ENCODE data around the gene FBXL19. TPM values are rescaled to one million over a fixed set of nuclear protein-coding genes. Genes with fewer than 3 reads are reported as not detected.

FBXL19 gene
- total RNA-seq, 1 donor from 2014 or later: 35.9 TPM

- DNase-seq: peak; percentile 96
- Mint-ChIP-seq H3K4me3 (peak overlapping the region; percentile 100), H3K27me3 (no peaks in the 10 kb centered on the region), H3K36me3 (ENCODE audit: low read depth) (peaks cover 5% of the 10 kb centered on the region), H3K9me3 (no peaks in the 10 kb centered on the region), H3K4me1 (peaks cover 29% of the 10 kb centered on the region), H3K27ac (peak overlapping the region; percentile 100)
- intact Hi-C loops (cut with micrococcal nuclease): loop anchor here (1.0 to 2.0 kb wide), 12 partner anchors 20 to 271 kb away; partner anchors contain the start of genes CFAP119, FBRS, KAT8 and PRR14
These were observed 1.5 kb upstream of the FBXL19 start for GRCh38 chr16:30921748-30922419.

GRCh38 chr16:30922420-30922959 lies 882 bp upstream of the FBXL19 start:
- H3K27me3 Mint-ChIP-seq: no peaks in the 10 kb centered on the region
- H3K4me1 Mint-ChIP-seq: peaks cover 29% of the 10 kb centered on the region
- H3K36me3 Mint-ChIP-seq (ENCODE audit: low read depth): peaks cover 5% of the 10 kb centered on the region
- H3K27ac Mint-ChIP-seq: peak overlapping the region; percentile 100
- intact Hi-C loops (cut with micrococcal nuclease): loop anchor here (1.0 to 2.0 kb wide), 11 partner anchors 20 to 272 kb away; partner anchors contain the start of genes CFAP119, FBRS, KAT8 and PRR14
- peak overlapping the region; percentile 100 for H3K4me3 Mint-ChIP-seq
- peak; percentile 100 for DNase-seq
- H3K9me3 Mint-ChIP-seq: no peaks in the 10 kb centered on the region

DNA sequence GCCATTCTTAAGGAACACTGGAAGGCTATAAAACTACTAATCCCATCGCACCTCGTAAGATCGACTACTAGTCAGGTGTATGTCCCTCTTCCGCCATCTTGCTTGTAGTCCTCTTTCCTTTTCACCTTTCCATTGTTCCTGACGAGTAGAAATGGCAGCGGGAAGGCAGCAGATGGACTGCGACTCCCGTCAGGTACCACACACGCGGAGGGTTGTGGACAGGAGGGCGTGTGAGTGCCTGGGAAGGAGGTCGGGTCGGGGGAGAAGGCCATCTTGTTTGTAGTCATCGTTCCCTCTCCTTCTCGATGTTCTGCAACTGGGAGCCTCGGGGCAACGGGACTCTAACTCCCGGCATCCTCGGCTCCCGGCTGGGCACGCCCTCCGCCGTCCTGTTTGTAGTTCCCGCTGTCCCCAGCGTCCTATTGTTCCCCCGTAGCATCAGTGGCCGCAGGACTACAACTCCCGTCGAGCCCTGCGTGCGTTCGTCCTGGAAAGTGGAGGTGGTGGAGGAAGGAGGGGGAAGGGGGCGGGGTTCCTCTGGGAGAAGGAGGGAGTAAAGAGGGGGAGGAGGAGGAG lies 324 bp upstream of the FBXL19 start:
- Mint-ChIP-seq H3K9me3 (no peaks in the 10 kb centered on the region), H3K27ac (peak overlapping the region; percentile 100)
- intact Hi-C loops (cut with micrococcal nuclease): loop anchor here (1.0 to 2.0 kb wide), 15 partner anchors 19 to 272 kb away; partner anchors contain the start of genes CFAP119, FBRS, KAT8 and PRR14

GRCh38 chr16:30924076-30924912 lies 922 bp downstream of the FBXL19 start:
- Mint-ChIP-seq H3K4me3 (peak overlapping the region; percentile 88), H3K27me3 (no peaks in the 10 kb centered on the region), H3K9me3 (no peaks in the 10 kb centered on the region), H3K36me3 (ENCODE audit: low read depth) (peaks cover 9% of the 10 kb centered on the region), H3K27ac (peak overlapping the region; percentile 73), H3K4me1 (peaks cover 29% of the 10 kb centered on the region)
- intact Hi-C loops (cut with micrococcal nuclease): no loop called here
- DNase-seq: peak; percentile 70

More for the DNA sequence above, 324 bp upstream of the FBXL19 start:
- Mint-ChIP-seq H3K4me1 (peaks cover 29% of the 10 kb centered on the region), H3K4me3 (peak overlapping the region; percentile 100), H3K36me3 (ENCODE audit: low read depth) (peaks cover 8% of the 10 kb centered on the region), H3K27me3 (no peaks in the 10 kb centered on the region)
- peak; percentile 99 for DNase-seq

DNA sequence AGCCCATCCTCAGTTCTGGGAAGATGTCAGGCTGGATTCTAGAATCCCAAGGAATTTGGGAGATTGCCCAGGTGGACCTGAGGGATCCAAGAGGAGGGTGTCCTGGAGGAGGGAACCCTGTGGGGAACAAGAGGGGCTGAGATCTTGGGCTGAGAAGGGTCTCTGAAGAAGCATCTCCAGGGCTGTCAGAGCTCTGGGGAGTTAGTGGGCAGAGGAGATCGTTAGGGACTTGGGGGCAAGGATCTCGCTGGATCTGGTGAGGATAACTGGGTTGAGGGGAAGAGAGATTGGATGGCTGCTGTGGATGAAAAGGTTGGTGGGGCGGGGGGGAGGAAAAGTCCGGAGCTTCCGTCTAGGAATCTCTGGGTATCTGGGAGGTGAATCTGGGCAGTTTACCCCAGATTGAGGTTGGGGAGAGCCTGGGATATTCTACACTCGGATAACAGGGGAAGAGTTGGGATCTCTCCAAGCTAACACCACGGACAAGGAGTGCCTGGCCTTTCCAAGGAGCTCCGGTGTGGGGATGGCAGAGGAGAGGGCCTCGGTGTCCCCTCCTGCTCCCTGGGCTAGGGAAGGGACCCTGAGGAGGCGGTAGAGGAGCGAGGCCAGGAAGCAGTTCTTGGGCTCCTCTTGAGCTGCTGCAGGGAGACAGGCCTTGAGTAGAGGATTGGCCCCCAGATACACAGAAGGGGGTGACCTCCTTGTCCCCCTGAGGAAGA lies 1.7 kb downstream of the FBXL19 start:
- intact Hi-C loops (cut with micrococcal nuclease): no loop called here
- no peak for DNase-seq
- no peaks in the 10 kb centered on the region for H3K9me3 Mint-ChIP-seq
- H3K36me3 Mint-ChIP-seq (ENCODE audit: low read depth): peaks cover 9% of the 10 kb centered on the region
- peak overlapping the region; percentile 88 for H3K4me3 Mint-ChIP-seq
- H3K4me1 Mint-ChIP-seq: peaks cover 29% of the 10 kb centered on the region
- H3K27me3 Mint-ChIP-seq: no peaks in the 10 kb centered on the region
- H3K27ac Mint-ChIP-seq: peak overlapping the region; percentile 32

GRCh38 chr16:30925632-30925987 lies 2.2 kb downstream of the FBXL19 start:
- intact Hi-C loops (cut with micrococcal nuclease): no loop called here
- peaks cover 10% of the 10 kb centered on the region for H3K36me3 Mint-ChIP-seq (ENCODE audit: low read depth)
- H3K4me3 Mint-ChIP-seq: peak overlapping the region; percentile 53
- H3K27ac Mint-ChIP-seq: no peak overlapping the region
- no peak for DNase-seq
- no peaks in the 10 kb centered on the region for H3K9me3 Mint-ChIP-seq
- peaks cover 29% of the 10 kb centered on the region for H3K4me1 Mint-ChIP-seq
- H3K27me3 Mint-ChIP-seq: no peaks in the 10 kb centered on the region

GRCh38 chr16:30925995-30926811 lies 2.8 kb downstream of the FBXL19 start:
- intact Hi-C loops (cut with micrococcal nuclease): no loop called here

DNA sequence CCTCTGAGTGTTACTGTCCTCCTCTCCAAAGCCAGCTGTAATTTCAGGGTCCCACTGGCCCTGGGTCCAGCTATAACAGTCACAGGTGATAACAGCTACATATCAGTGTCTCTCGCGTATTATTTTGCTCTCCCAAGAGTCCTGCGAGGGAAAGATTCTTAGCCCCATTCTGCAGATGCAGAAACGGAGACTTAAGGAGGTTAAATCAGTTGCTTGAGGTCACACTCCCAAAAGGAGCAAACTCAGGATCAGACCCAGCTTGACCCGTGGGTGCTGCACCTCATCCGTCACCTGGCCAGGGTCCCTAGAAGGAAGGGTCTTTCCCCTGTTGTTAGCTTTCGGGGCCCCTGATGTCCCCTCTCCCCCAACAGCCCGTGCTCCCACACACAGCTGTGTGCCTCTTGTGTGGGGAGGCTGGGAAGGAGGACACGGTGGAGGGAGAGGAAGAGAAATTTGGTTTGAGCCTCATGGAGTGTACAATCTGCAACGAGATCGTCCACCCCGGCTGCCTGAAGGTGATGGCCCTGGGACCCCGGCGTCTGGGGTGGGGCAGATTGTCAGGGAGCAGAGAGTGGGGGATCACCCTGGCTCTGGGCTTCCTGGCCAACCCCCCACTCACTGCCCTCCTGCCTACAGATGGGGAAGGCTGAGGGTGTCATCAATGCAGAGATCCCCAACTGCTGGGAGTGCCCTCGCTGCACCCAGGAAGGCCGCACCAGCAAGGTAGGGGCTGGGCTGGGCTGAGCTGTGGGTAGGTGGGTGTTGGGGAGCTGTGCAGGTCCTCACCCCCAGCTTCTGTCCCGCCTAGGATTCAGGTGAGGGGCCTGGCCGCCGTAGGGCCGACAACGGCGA lies 3.8 kb downstream of the FBXL19 start:
- H3K4me1 Mint-ChIP-seq: peaks cover 21% of the 10 kb centered on the region
- H3K4me3 Mint-ChIP-seq: peak overlapping the region; percentile 30

More at GRCh38 chr16:30925995-30926811, 2.8 kb downstream of the FBXL19 start:
- Mint-ChIP-seq H3K4me1 (peaks cover 27% of the 10 kb centered on the region), H3K27ac (peak overlapping the region; percentile 67), H3K9me3 (no peaks in the 10 kb centered on the region), H3K4me3 (peak overlapping the region; percentile 53), H3K27me3 (no peaks in the 10 kb centered on the region), H3K36me3 (ENCODE audit: low read depth) (peaks cover 15% of the 10 kb centered on the region)
- DNase-seq: no peak

DNA sequence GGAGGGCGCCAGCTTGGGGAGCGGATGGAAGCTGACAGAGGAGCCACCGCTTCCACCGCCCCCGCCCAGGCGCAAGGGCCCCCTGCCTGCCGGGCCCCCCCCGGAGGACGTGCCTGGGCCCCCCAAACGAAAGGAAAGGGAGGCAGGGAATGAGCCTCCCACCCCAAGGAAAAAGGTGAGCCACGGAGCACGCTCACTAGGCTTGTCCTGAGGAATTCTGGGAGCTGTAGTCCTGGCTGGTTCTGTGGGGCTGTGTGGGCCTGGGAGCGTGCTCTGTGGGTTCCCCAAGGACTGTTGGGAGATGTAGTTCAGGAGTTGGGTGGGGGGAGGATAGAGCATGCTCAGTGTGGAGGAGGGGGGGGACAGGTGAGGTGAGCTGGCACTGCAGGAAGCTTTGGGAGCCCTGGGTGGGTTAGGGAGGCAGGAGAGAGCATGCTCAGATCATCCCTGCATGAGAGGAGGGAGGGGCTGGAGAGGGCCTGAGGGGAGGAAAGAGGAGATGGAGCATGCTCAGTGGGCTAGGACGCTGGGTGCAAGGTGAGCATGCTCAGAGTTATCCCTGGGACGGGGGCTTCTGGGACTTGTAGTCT lies 4.5 kb downstream of the FBXL19 start:
- intact Hi-C loops (cut with micrococcal nuclease): no loop called here
- H3K4me3 Mint-ChIP-seq: no peak overlapping the region
- H3K9me3 Mint-ChIP-seq: no peaks in the 10 kb centered on the region
- no peaks in the 10 kb centered on the region for H3K27me3 Mint-ChIP-seq
- H3K27ac Mint-ChIP-seq: no peak overlapping the region
- H3K36me3 Mint-ChIP-seq (ENCODE audit: low read depth): peaks cover 23% of the 10 kb centered on the region
- peak; percentile 78 for DNase-seq
- H3K4me1 Mint-ChIP-seq: peaks cover 21% of the 10 kb centered on the region

More for the DNA sequence above, 3.8 kb downstream of the FBXL19 start:
- Mint-ChIP-seq H3K36me3 (ENCODE audit: low read depth) (peaks cover 18% of the 10 kb centered on the region), H3K9me3 (no peaks in the 10 kb centered on the region), H3K27me3 (no peaks in the 10 kb centered on the region), H3K27ac (no peak overlapping the region)
- intact Hi-C loops (cut with micrococcal nuclease): no loop called here
- no peak for DNase-seq

- H3K27me3 Mint-ChIP-seq: no peaks in the 10 kb centered on the region
- no peaks in the 10 kb centered on the region for H3K9me3 Mint-ChIP-seq
- peaks cover 23% of the 10 kb centered on the region for H3K36me3 Mint-ChIP-seq (ENCODE audit: low read depth)
- H3K4me3 Mint-ChIP-seq: no peak overlapping the region
- intact Hi-C loops (cut with micrococcal nuclease): no loop called here
- H3K4me1 Mint-ChIP-seq: peaks cover 17% of the 10 kb centered on the region
- no peak overlapping the region for H3K27ac Mint-ChIP-seq
- DNase-seq: no peak
These were observed 5.0 kb downstream of the FBXL19 start for GRCh38 chr16:30928390-30928789.

- H3K4me1 Mint-ChIP-seq: peaks cover 17% of the 10 kb centered on the region
- intact Hi-C loops (cut with micrococcal nuclease): no loop called here
- no peaks in the 10 kb centered on the region for H3K27me3 Mint-ChIP-seq
- H3K27ac Mint-ChIP-seq: no peak overlapping the region
- H3K9me3 Mint-ChIP-seq: no peaks in the 10 kb centered on the region
- H3K4me3 Mint-ChIP-seq: no peak overlapping the region
- DNase-seq: no peak
- H3K36me3 Mint-ChIP-seq (ENCODE audit: low read depth): peaks cover 23% of the 10 kb centered on the region
These were observed 5.8 kb downstream of the FBXL19 start for GRCh38 chr16:30929167-30929566.

Measured in activated CD4-positive, alpha-beta T cell treated with anti-CD3 and anti-CD28 coated beads, Interleukin-2, amount 10 ng/mL, durations not matched to agents 24 days and 14 days (primary cell).